Measurements from ENCODE around the gene TAF11.
"Not testable (repeated sequence)": the region's sequence is repeated elsewhere in the genome, so short reads cannot be mapped to it uniquely, and the experiment has no call there.

TAF11 gene

DNA sequence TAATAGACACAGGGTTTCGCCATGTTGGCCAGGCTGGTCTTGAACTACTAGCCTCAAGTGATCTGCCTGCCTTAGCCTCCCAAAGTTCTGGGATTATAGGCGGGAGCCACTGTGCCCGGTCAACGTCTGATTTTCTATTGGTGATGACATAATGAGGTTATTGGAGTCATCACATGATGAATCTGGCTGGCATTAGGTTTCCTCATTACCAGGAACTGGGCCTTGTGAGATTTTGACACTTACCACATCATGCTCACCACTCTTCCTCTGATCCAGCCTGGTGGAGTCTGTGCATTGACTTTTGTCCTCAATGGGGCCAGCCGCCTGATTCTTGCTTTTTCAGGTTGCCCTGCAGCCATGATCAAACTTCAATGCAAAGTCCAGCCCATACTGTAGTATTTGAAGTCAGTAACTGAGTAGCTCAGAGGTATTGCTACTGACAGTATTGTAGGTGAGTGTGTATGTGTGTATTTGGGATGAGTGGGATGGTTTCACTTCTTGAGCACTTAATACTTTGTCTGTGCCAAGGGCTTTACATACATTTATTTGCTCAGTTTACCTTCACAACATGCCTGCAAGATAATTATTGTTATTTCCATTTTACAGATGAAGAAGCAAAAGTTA lies 17.3 kb upstream of the TAF11 start:
- peak; percentile 17 for DNase-seq (ENCODE audit: low spot score)

DNA sequence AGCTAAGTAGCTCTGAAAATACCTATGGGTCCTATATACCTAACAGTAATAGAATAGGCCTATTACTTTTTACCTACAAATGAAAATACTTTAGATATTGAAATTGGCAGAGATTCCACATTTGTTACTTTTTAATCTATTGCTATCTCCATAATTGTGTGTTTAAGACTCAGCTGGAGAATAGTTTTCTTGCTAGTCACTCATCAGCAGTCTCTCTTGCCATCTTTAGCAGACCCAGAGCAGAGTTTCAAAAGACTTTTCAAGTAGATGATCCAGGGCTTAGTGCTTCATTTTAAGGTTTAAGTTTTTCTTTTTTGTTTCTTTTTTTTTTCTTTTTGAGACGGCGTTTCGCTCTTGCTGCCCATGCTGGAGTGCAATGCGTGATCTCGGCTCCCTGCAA lies 14.1 kb upstream of the TAF11 start:
- no peak for DNase-seq (ENCODE audit: low spot score)

DNA sequence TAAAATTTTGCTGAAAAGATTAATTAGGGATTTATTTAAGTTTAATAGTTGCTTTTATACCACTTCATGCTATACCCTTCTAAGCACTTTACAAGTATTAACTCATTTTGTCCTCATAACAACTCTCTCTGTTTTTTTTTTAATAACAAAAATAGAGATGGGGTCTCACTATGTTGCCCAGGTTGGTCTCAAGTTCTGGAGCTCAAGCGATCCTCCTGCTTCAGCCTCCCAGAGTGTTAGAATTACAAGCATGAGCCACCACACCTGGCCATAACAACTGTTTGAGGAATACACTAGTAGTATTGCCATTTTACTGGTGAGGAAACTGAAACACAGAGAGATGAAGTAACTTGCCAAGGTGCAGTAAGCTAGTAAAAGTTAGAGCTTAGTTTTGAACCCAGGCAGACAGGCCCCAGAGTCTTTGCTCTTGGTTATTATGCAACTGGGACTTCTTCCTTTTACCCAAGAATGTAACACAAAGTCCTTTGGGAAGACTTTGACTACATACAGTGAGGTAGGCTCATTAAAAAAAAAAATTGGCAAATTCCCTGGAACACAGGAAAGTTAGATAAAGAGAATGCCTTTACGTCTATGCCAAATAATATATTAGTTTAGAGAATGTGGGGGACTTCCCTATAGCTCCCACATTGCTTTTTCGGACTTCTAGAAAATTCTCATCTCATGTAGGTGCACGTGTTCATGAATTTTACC lies 12.6 kb upstream of the TAF11 start:
- no peak for DNase-seq (ENCODE audit: low spot score)

DNA sequence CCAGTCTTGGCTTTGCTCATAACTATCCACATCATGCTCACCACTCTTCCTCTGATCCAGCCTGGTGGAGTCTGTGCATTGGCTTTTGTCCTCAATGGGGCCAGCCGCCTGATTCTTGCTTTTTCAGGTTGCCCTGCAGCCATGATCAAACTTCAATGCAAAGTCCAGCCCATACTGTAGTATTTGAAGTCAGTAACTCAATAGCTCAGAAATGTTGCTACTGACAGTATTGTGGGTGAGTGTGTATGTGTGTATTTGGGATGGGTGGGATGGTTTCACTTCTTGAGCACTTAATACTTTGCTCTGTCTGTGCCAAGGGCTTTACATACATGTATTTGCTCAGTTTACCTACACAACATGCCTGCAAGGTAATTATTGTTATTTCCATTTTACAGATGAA lies 11.9 kb upstream of the TAF11 start:
- DNase-seq (ENCODE audit: low spot score) = not testable (repeated sequence)

DNA sequence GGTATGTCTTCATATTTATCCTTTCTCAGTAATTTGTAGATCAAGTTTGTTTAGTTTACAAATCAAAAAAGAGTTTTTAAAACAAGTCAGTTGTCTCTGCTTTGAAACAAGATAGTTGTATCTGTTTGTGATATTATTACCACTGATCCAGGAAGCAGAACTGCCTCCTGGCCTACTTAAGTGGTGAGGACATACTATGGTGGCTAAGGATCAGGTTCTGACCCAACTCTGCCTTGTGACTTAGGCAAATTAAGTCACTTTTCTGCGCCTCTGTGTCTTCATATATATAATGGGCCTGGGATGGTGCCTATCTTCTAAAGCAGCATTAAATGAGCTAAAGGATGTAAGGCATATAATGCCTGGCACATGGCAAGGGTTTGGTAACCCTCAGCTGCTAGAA lies 9.9 kb upstream of the TAF11 start:
- no peak for DNase-seq (ENCODE audit: low spot score)

DNA sequence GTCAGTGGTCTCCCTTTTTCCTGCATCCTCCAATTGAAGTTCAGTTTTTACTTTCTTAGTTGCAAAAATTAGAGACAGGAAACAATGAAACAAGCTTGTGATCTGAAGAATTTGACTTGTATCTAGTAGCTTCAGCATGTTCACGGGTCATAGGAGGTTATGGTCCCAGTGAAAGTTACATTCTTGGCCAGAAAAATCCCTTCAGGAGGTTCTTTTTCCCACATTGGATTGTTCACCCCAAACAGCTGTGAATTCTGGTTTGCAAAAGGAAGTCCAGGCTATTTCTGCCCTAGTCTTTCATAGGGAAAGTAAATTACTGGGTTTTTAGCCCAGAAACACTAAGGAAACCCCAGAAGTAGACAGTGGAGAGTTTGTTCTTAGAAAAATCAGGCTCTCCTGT lies 9.3 kb upstream of the TAF11 start:
- no peak for DNase-seq (ENCODE audit: low spot score)

DNA sequence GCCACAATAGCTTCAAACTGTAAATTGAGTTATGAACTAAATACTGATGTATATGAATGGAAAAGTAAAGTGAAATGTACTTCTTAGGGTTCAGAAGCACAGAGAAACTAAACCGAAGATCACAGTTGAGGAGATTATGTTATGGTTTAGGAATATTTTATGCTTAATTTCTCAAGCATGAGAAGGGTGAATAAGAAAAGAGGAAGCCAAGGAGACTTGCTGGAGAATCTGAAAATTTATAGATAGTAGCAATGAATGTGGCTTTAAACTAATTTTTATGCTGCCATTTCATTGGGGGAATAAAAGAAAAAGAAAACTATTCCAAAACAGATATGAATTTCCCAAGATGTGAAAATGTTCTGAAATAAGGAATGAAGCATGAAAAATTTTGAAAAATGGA lies 6.9 kb upstream of the TAF11 start:
- no peak for DNase-seq (ENCODE audit: low spot score)

DNA sequence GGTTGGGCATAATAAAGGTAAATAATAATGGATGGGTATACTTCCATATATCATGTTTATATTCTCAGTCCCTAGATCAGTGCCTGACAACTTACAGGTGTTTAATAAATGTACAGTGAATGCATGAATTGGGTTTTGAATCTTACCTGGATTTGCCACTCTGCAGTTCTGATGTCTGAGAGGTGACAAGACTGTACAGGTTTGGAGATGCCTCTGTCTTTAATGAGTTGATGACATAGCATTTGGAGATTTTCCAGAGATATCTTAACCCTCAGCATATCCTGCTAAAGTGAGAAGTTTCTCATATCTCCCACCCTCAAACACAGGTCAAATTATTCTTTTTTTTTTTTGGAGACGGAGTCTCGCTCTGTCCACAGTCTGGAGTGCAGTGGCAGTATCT lies 3.5 kb upstream of the TAF11 start:
- no peak for DNase-seq (ENCODE audit: low spot score)

DNA sequence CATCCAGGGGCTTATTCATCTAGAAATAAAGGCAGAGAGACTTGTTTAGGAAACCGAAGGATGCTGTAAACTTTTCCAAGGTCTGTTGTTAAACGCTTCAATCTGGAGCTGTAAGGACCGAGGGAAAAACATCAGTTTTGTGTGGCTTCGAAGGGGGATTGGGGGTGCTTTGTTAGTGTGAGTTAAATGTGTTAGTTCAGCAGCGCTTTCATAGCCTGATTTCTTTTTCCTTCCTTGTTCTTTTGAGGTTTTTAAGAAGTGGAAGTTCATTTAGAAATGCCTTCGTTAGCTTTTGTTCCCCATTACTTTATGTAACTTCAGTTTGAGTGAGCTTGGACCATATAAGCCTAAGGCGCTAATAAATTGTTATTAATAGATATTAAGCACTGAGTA lies 2.7 kb upstream of the TAF11 start:
- DNase-seq (ENCODE audit: low spot score) = no peak

DNA sequence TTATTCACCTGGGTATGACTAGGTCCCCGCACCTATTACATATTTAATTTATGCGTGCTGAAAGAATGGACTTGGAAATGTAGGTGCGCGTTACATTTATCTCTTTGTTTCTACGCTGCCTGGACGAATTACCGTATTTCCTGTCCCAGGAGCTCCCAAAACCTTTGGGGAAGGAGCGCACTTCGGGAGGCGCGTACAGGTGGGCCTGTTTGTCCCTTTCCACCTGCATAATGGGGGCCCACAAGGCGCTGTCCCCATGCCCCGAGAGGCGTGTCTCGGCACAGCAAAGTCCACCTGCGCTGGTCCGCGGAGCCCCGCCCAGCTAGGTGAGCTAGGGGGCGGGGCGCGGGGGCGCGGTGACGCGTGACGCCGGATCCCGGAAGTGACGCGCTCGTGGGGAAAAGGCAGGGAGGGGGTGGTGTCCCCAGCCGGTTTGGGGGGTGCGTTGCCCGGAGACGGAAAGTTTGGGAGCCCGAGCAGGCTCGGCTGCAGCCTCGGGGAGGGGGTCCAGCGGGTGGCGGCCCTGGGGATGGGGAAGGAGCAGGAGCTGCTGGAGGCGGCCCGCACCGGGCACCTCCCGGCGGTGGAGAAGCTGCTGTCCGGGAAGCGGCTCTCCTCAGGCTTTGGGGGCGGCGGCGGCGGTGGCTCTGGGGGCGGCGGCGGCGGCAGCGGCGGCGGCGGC lies 1.2 kb upstream of the TAF11 start, which contains the start of gene ANKS1A:
Gene ANKS1A (plus strand): TSS at position 382 of the 682 bp plus-strand sequence. CDS start 148 bp downstream, at position 530.
- peak; percentile 90 for DNase-seq (ENCODE audit: low spot score)

DNA sequence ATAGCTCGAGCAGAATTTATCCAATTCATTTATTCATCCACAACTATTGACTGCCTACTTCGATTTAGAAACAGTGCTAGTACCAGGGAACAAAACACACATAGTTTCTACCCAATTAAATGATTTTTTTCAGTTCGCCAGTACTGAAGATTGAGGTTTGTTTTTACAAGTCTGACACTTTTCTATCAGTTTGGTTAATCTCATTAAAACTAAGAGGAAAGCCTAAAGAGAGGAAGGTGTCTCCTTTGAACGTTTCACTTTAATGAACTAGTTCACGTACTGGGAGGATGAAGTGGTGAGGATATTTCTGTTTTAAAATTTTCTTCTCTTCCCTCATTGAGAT lies 643 bp upstream of the TAF11 start:
- no peak for DNase-seq (ENCODE audit: low spot score)

DNA sequence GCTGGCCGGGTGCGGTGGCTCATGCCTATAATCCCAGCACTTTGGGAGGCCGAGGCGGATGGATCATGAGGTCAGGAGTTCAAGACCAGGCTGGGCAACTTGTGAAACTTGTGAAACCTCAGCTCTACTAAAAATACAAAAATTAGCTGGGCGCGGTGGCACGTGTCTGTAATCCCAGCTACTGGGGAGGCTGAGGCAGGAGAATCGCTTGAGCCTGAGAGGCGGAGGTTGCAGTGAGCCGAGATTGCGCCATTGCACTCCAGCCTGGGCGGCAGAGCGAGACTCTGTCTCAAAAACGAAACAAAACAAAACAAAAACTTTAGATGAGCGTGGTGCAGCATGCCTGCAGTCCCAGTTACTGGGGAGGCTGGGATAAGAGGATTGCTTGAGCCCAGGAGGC lies 2.0 kb downstream of the TAF11 start:
- DNase-seq (ENCODE audit: low spot score) = not testable (repeated sequence)

DNA sequence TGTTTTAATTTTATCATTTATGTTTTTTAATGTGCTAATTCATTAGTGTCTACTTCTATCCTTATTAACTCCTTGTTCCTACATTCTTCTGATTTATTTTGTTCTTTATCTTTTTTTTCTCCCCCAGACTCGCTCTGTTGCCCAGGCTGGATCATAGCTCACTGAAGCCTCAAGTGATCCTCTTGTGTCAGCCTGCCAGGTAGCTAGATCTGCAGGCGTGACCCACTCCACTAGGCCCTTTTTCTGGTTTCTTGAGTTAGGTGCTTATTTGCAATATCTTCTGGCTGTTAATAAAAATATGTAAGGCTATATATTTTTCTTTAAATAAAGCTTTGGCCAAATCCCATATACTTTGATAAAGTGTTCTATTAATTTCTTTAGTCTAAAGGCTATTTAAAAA lies 2.8 kb downstream of the TAF11 start:
- DNase-seq (ENCODE audit: low spot score) = no peak

DNA sequence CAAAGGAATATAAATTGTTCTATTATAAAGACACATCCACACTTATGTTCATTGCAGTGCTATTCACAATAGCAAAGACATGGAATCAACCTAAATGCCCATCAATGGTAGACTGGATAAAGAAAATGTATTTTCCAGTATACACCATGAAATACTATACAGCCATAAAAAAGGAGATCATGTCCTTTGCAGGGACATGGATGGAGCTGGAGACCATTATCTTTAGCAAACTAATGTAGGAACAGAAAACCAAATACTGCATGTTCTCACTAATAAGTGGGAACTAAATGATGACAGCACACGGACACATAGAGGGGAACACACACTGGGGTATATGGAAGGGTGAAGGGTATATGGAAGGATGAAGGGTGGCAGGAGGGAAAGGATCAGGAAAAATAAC lies 3.8 kb downstream of the TAF11 start:
- not testable (repeated sequence) for DNase-seq (ENCODE audit: low spot score)

DNA sequence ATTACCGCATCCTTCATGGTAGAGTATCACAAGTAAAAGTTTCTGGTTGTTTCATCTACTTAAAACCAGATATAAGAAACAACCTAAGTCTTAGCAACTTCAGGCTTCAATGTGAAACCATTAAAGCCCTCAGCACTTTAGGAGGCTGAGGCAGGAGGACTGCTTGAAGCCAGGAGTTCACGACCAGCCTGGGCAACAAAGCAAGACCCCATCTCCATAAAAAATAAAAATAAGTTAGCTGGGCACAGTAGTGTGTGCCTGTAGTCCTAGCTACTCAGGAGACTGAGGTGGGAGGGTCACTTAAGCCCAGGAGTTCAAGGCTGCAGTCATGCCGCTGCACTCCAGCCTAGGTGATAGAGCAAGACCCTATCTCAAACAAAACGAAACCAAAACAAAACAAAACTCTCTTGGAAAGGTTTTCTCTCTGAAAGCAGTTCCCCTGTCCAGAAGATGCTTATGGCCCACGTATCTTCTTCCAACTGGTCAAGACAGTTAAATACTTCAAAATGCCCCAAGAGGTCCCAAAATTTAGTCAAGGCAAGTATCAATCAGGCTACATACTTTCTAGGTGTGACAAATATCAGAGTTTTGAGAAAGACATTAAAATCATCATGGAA lies 9.9 kb downstream of the TAF11 start:
- no peak for DNase-seq (ENCODE audit: low spot score)

DNA sequence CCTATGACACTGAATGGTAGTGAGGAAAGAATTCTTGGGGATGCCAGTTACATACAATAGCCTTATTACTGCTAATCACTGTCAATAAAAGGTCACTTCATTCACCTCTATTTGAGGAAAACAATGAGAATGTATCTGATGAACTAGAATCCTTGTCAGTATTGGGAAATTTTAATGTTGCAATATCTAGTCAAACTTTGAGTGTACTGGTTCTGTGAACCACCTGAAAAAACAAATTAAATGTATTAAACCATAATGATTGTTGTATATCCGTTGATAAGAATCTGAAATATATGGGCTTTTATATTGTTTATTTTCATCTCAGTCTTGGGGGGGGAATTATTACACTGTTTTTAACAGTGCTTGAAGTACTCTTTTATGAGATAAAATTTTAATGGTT lies 10.6 kb downstream of the TAF11 start:
- no peak for DNase-seq (ENCODE audit: low spot score)

DNA sequence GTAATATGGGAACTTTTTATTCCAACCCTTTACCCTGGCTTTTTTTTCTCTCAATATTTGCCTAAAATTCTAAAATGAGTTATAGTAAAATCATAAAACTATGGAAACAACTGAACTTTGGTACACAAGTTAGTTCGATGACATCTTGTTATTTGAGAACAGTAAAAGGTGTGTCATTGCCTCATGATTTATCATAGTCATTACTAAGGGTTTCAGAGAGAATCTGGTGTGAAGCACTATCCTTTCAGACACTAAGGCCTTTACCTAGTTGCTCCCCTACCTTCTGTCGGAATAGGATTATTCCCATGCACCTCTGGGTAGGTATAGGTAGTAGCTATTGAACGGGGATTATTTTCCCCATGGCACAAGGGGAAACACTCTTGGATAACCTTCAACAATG lies 11.4 kb downstream of the TAF11 start:
- no peak for DNase-seq (ENCODE audit: low spot score)

DNA sequence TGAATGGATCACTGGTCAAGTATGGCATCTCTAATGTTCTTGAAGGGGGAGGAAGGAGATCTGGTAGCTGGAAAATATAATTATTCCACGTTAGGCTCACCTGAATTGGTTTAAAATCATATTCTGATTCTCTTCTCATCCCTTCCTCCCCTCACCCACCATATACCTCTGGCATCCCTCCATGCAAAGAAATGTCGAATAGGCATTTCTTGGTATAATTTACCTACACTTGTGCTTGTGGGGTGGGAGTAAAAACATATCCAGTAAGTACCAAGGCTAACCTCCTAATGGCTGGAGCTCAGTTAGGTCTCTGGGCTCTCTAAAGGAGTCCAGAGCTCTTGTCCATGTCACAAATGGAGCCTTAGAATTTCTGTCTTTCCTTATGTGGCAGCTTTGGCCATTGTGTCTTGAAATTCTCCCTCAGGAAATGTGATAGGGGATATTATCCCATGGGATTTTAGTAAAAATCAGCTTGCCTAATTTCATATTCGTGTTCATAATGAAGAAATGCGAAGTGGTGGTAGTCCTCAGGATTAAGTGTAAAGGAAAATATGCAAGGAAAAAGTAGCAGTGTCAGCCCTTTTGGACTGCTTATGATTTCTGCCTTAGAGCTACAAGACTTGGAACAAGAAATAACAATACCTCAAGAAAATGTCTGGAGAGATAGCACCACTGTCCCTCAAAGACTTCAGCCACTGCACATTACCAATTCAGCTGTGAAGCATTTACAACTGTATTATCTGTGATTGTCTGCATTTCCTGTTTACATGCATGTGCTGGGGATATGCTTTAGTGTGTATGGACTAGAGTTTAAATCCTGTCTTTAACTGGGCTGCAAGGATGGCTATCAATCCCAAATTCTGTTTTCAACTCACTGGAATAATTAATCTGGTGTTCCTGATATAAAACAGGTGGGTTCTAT lies 12.3 kb downstream of the TAF11 start:
- no peak for DNase-seq (ENCODE audit: low spot score)

DNA sequence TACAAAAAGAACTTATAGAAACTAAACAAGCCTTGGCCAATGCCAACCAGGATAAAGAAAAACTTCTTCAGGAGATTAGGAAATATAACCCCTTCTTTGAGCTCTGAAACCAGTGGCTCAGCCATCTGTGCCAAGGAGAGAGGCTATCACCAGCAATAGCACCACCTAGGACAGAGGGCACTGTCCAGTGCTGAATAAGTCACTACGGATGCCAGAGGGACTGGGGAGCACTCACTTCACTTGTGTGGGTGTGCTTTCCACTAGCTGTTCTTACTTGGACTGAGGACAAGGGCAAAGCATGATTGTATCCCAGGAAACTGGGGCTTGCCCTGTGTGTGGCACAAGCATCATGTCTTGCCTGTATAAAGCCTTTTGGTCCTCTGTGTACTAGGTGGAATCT lies 15.5 kb downstream of the TAF11 start:
- DNase-seq (ENCODE audit: low spot score) = no peak

DNA sequence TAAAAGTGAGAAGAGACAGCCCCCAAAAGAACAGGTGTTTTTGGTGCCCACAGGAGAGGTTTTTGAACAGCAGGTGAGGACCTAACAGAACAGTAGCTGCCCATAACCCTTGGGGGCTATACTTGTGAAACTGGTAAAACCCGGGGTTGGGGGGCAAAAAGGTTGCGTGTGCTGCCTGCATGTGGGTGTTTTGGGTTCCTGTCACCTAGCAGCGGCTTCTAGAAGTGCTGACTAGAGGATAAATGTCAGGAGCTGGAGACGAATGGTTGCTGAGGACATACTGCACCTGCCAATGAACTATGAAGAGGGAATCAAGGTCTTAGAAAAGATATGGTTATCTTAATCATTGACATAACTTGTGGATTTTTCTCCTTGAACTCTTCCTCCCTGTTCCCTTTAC lies 16.0 kb downstream of the TAF11 start:
- DNase-seq (ENCODE audit: low spot score) = no peak

DNA sequence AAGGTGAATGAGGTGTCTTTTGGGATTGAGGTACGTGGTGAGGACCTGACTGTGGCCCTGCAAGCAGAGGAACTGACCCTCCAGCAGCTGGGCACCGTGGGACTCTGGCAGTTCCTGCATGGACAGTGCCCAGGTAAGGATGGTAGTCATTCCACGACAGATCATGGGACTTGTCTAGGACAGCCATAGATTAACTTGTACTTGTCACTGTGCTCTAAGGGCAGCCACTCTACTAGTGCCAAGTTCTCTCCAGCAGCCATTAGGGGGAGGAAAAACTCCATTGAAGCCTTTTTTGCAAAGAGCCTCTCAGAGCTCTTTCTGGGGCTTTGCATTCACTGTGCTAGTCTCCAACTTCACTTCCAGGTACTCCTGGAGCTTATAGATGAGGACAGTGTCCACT lies 20.4 kb downstream of the TAF11 start:
- no peak for DNase-seq (ENCODE audit: low spot score)

DNA sequence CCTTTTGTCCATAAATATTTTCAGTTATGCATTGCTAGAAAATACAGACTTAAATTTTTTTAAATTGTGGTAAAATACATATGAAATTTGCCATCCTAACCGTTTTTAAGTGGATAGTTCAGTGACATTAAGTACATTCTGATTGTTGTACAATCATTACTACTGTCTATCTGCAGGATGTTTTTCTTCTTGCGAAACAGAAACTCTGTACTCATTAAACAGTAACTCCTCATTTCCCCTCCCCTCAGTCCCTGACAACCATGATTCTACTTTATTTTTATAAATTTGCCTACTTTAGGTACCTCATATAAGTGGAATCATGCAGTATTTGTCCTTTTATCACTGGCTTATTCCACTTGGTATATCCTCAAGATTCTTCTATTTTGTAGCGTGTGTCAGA lies 21.3 kb downstream of the TAF11 start:
- DNase-seq (ENCODE audit: low spot score) = no peak

Measured in activated CD4-positive, alpha-beta T cell treated with anti-CD3 and anti-CD28 coated beads, Interleukin-2, Interleukin-4, amounts not matched to agents 100 ng/mL and 50 ng/mL, durations not matched to agents 16 hours and 8 hours (primary cell).